ENCODE results near the gene NAA10. TPM values are rescaled to one million over a fixed set of nuclear protein-coding genes. Genes with fewer than 3 reads are reported as not detected.

NAA10 gene
- total RNA-seq, 1 experiment from 2014 or later, result 205 TPM

GRCh38 chrX:153926858-153927671 lies 7.8 kb downstream of the NAA10 start:
- Histone ChIP-seq H3K4me3 (peak overlapping the region; percentile 71), H3K9me3 (no peaks in the 10 kb centered on the region), H3K27me3 (no peaks in the 10 kb centered on the region), H3K36me3 (no peaks in the 10 kb centered on the region; the same call in 1 of the 2 replicates)
- peak; percentile 49 for DNase-seq

DNA sequence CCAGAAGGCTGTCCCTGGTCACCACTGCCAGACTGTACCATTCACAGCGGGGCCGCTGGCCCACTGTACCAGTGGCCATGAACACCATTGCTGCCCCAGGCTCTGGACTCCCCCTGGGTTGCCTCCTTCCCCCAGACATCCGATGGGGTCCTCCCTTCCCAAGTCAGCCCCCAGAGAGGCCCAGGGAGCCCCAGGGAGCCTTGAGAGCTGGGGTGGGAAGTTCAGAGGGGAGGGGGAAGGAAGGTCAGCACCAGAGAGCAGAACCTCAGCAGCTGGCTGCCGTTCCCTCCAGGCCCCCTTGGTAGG lies 8.3 kb downstream of the NAA10 start:
- H3K36me3 ChIP-seq, result no peaks in the 10 kb centered on the region; the same call in 1 of the 2 replicates
- no peak overlapping the region for H3K4me3 ChIP-seq
- no peaks in the 10 kb centered on the region for H3K9me3 ChIP-seq
- DNase-seq, result no peak
- no peaks in the 10 kb centered on the region for H3K27me3 ChIP-seq

- no peak for DNase-seq
- H3K4me3 ChIP-seq, result peak within 1 kb of the TSS; percentile 71; the same call in 1 of the 2 replicates
- H3K9me3 ChIP-seq, result no peaks in the 10 kb centered on the region
- no peaks in the 10 kb centered on the region for H3K27me3 ChIP-seq
- H3K36me3 ChIP-seq, result no peaks in the 10 kb centered on the region
Measured at GRCh38 chrX:153925739-153926551, 8.9 kb downstream of the NAA10 start, which contains the start of gene ARHGAP4. TSS of gene ARHGAP4 (minus strand) at chrX:153926264. CDS start at chrX:153926202, 62 bp downstream.

GRCh38 chrX:153925387-153925738 lies 9.5 kb downstream of the NAA10 start:
- no peaks in the 10 kb centered on the region for H3K27me3 ChIP-seq
- no peak overlapping the region for H3K4me3 ChIP-seq
- no peaks in the 10 kb centered on the region for H3K36me3 ChIP-seq
- no peak for DNase-seq
- no peaks in the 10 kb centered on the region for H3K9me3 ChIP-seq

- Histone ChIP-seq H3K36me3 (no peaks in the 10 kb centered on the region), H3K27me3 (no peaks in the 10 kb centered on the region), H3K4me3 (no peak overlapping the region), H3K9me3 (no peaks in the 10 kb centered on the region)
- DNase-seq, result no peak
Measured at GRCh38 chrX:153924149-153924861, 10.5 kb downstream of the NAA10 start.

GRCh38 chrX:153922932-153923857 lies 11.6 kb downstream of the NAA10 start:
- Histone ChIP-seq H3K4me3 (no peak overlapping the region), H3K9me3 (no peaks in the 10 kb centered on the region), H3K27me3 (no peaks in the 10 kb centered on the region), H3K36me3 (no peaks in the 10 kb centered on the region)
- peak; percentile 69 for DNase-seq

DNA sequence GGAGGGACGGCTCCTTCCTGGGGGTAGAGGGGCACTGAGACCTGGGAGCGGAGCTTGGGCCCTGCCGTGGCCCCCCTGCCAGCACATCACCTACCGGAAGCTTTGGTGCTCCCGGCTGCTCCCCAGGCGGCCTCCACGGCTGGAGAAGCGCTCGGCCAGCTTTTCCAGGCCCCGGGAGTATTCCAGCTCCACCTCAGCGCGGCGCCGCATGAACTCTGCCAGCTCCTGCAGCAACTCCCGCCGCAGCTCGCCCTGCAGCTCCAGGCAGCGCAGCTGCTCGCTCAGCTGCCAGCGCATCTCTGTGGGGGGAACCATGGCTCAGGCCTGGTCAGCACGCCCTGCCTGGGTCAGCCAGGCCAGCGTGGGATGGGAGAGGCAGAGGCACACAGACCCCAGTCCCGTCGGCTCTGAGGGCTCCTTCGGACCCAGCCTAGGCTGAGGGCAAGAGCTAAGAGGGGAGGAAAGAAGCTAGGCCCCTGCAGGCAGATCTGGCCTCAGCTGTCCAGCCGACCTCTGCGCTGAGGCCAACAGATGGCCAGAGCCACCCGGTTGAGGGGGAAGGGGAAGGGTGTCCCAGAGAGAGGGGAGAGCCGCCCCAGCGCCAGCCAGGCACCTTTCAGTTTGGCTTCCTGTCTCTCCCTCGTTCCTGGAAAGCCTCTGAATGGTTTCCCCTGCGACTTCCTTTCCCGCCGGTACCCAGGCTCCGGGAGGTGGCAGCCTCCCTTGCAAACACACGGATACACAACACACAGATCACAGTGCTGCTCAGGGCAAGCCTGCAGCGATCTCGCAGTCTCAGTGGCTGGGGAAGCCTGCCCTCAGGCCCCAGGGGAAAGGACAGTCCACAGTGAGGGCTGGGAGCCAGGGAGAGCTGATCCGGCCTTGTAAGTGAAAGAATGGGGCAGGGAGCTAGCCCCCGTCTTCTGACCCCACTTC lies 13.1 kb downstream of the NAA10 start:
- no peaks in the 10 kb centered on the region for H3K27me3 ChIP-seq
- no peak for DNase-seq
- H3K4me3 ChIP-seq, result no peak overlapping the region
- H3K36me3 ChIP-seq, result no peaks in the 10 kb centered on the region
- H3K9me3 ChIP-seq, result no peaks in the 10 kb centered on the region

DNA sequence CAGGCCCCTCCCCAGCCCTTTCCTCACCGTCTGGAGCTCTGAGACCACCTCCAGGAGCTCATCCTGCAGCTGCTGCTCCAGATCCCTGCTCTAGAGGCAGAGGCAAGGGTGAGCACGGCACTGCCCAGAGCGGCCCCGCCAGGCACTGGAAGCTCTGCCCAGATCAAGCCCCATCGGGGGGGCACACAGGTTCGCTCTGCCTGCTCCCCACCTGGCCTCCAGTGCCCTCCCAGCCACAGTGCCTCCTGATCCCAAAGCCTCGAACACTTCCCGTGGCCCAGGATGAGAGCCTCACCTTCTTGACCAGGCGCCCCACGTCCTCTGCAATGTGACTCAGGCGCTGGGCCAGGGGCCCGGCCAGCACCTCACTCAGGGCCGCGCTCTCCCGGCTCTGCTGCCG lies 13.8 kb downstream of the NAA10 start:
- DNase-seq, result no peak
- H3K36me3 ChIP-seq, result no peaks in the 10 kb centered on the region
- no peaks in the 10 kb centered on the region for H3K27me3 ChIP-seq
- no peaks in the 10 kb centered on the region for H3K9me3 ChIP-seq
- H3K4me3 ChIP-seq, result no peak overlapping the region

- Histone ChIP-seq H3K27me3 (no peaks in the 10 kb centered on the region), H3K4me3 (no peak overlapping the region), H3K36me3 (no peaks in the 10 kb centered on the region), H3K9me3 (no peaks in the 10 kb centered on the region)
- DNase-seq, result no peak
Measured at GRCh38 chrX:153920546-153920945, 14.3 kb downstream of the NAA10 start.

- DNase-seq, result no peak
- H3K4me3 ChIP-seq, result no peak overlapping the region
- no peaks in the 10 kb centered on the region for H3K27me3 ChIP-seq
- no peaks in the 10 kb centered on the region for H3K36me3 ChIP-seq
- no peaks in the 10 kb centered on the region for H3K9me3 ChIP-seq
Measured at GRCh38 chrX:153919281-153919680, 15.6 kb downstream of the NAA10 start.

DNA sequence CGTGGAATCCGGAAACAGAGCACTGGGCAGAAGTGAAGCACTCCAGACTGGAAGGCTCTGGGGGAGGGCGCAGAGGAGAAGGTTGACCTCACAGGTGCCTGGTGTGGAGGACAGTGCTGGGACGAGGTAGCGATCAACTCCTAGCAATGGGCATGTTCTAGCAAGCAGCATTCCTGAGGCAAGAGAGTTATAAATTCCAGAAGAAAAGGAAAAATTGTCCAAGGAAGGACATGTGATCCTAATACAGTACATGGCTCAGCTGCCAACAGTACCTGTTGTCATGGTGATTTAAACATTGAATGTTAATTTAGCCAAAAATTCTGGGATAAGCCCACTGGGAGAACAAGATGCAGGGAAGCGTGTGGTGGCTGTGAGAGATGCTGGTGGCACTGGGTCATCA lies 17.0 kb downstream of the NAA10 start:
- Histone ChIP-seq H3K27me3 (no peaks in the 10 kb centered on the region), H3K4me3 (no peak overlapping the region), H3K9me3 (no peaks in the 10 kb centered on the region), H3K36me3 (no peaks in the 10 kb centered on the region)
- DNase-seq, result no peak

- no peaks in the 10 kb centered on the region for H3K9me3 ChIP-seq
- no peaks in the 10 kb centered on the region for H3K27me3 ChIP-seq
- H3K36me3 ChIP-seq, result no peaks in the 10 kb centered on the region
- H3K4me3 ChIP-seq, result no peak overlapping the region
- no peak for DNase-seq
Measured at GRCh38 chrX:153913701-153914100, 21.1 kb downstream of the NAA10 start.

DNA sequence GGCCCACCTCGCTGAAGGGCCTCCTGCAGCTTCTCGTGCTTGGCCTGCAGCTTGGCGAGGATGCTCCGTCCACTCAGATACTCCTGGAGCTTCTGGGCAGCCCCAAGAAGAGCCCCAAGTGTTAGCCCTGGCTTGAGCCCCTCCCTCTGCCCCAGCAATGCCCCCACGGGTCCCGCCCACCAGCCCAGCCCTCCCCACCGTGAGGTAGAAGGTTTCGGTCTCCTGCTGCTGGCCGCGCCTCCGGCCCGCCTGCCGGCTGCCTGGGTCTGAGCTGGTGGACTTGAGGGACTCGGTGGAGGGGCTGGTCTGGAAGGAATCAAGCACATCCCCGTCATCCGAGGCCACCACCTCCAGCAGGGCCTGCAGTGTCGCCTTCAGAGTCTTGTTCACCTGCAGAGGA lies 21.6 kb downstream of the NAA10 start:
- no peaks in the 10 kb centered on the region for H3K36me3 ChIP-seq
- DNase-seq, result no peak

GRCh38 chrX:153911798-153912197 lies 23.0 kb downstream of the NAA10 start:
- no peaks in the 10 kb centered on the region for H3K9me3 ChIP-seq
- DNase-seq, result no peak
- no peaks in the 10 kb centered on the region for H3K27me3 ChIP-seq
- no peak overlapping the region for H3K4me3 ChIP-seq
- H3K36me3 ChIP-seq, result no peaks in the 10 kb centered on the region

More for the DNA sequence above, 21.6 kb downstream of the NAA10 start:
- Histone ChIP-seq H3K9me3 (no peaks in the 10 kb centered on the region), H3K4me3 (no peak overlapping the region), H3K27me3 (no peaks in the 10 kb centered on the region)

DNA sequence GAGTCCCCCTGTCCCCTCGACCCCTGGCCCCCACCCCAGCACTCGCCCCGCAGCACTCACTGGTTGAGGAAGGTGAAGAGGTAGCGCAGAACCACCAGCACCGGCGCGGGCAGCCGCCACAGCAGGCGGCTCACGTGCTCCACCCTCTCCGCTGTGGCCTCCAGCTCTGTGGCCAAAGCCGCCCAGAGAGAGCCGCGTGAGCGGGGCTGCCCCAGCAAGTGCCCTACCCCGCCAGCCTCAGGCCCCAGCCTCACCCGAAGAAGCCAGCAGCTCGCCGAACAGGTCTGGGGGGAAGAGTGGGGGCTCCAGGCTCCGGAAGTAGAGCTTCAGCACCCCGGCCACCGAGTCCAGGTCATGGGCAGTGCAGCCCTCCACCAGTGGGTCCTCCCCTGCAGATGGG lies 24.4 kb downstream of the NAA10 start:
- Histone ChIP-seq H3K9me3 (no peaks in the 10 kb centered on the region), H3K36me3 (no peaks in the 10 kb centered on the region), H3K27me3 (no peaks in the 10 kb centered on the region), H3K4me3 (no peak overlapping the region)
- no peak for DNase-seq

Measured in MG63 (cell line).